HFF-Myc (cell line): ENCODE data around the gene FBN3.
"Not testable (repeated sequence)": the region's sequence is repeated elsewhere in the genome, so short reads cannot be mapped to it uniquely, and the experiment has no call there.

Source experiments
- DNase-seq: peaks from one replicate; pipeline ENCODE4 v3.0.0-alpha.2; 2011; ENCODE audit warnings: low read depth; ENCODE audit errors: extremely low read depth
- H3K4me3 ChIP-seq: replicated peaks from 2 replicates; pipeline ENCODE4 v1.5.1; 2011; ENCODE audit warnings: low read depth, mild to moderate bottlenecking, control low read depth, low read length
- CTCF ChIP-seq: IDR thresholded peaks from 2 replicates; pipeline ENCODE4 v1.5.1; 2012; ENCODE audit warnings: mild to moderate bottlenecking, low read depth, low read length, control low read depth; ENCODE audit errors: missing control alignments

FBN3 gene

DNA sequence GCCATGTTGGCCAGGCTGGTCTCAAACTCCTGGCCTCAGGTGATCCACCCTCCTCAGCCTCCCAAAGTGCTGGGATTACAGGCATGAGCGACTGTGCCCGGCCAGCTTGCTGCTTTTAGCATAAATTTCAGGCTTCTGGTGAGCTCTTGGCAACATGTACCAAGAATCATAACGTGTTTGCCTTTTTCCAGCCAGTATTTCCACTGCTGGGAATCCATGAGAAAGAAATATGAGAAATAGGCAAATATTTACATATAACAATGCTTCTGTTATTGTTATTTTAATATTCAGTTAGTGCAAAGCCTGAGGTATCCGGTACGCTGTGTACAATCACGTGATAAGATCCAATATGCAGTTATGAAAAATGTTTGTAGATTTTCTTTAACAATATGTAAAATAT lies 30.6 kb upstream of the FBN3 start:
- H3K4me3 ChIP-seq, result no peak overlapping the region
- DNase-seq, result no peak
- TF ChIP-seq CTCF, result no peak

GRCh38 chr19:8174706-8175105 lies 25.3 kb upstream of the FBN3 start:
- H3K4me3 ChIP-seq, result no peak overlapping the region
- no peak for DNase-seq
- TF ChIP-seq CTCF, result no peak

DNA sequence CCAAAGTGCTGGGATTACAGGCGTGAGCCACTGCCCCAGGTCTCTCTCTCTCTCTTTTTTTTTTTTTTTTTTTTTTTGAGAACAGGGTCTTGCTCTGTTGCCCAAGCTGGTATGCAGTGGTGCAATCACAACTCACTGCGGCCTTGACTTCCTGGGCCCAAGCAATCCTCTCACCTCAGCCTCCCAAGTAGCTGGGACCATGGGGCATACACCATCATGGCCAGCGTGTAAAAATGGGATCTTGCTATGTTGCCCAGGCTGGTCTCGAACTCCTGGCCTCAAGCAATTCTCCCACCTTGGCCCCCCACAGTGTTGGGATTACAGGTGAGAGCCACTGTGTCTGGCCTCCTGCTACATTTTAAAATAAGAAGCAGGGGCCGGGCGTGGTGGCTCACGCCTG lies 19.1 kb upstream of the FBN3 start:
- TF ChIP-seq CTCF, result no peak
- no peak overlapping the region for H3K4me3 ChIP-seq
- DNase-seq, result no peak

DNA sequence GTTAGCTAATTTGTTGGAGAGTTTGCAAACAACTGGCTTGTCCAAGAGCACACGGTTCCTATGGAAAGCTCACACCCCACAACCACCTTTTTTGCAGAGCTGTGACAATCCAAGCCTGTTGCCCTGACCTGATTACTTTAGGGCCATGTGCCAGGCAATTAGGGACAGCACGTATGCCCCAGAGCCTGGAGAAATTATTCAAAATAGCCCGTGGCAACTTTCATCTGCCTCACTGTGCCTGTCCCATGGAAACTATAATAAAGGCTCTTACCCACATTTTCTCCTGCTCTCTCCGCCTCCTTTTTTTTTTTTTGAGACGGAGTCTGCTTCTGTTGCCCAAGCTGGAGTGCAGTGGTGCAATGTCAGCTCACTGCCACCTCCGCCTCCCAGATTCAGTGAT lies 18.6 kb upstream of the FBN3 start:
- TF ChIP-seq CTCF, result no peak
- DNase-seq, result no peak
- H3K4me3 ChIP-seq, result no peak overlapping the region

GRCh38 chr19:8163759-8164158 lies 14.4 kb upstream of the FBN3 start:
- DNase-seq, result no peak
- H3K4me3 ChIP-seq, result no peak overlapping the region
- no peak for TF ChIP-seq CTCF

DNA sequence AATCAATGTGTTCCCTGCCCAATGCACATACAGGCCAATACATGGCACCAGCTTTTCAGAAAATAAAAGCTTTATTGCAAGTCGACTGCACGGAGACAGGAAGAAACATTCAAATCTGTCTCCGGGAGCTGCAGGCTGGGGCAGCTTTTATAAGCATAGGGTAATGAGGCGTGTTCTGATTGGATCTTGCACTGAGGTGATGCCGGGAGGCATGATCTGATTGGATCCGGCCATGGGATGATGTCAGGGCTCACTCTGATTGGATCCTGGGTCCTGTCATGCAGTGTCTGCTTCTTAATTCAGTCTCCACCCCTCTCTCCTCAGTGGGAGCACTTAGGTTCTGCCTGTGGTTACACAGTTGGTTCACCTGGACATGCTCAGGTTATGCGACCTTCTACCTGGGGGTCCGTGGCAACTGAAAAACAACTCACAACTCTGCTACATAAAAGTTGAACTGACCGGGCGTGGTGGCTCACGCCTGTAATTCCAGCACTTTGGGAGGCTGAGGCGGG lies 11.8 kb upstream of the FBN3 start:
- no peak for TF ChIP-seq CTCF
- DNase-seq, result no peak
- no peak overlapping the region for H3K4me3 ChIP-seq

GRCh38 chr19:8159322-8159721 lies 9.9 kb upstream of the FBN3 start:
- not testable (repeated sequence) for DNase-seq

More at GRCh38 chr19:8159322-8159721, 9.9 kb upstream of the FBN3 start:
- H3K4me3 ChIP-seq, result not testable (repeated sequence)
